ENCODE measurements around the gene C4orf54.

DNA sequence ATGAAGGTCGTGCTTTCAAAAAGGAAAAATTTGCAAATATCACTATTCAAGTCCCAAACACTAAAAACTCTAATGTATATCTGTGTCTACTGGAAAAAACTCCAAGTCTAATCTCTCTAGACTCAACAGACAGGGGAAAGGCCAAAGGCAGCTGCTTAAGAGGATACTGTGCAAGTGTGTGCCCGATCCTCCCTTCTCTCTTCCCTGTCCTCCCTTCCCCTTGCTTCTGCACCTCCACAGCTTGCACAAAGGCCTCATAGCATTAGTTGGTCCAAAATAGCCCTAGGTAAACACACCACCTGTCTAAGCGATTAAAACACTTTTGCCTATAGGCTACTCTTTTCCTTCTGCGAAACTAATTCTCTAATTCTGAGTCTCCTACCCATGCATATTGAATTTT, 10.6 kb downstream of the C4orf54 start:
- no peak for TF ChIP-seq GATA2 (IDR thresholded peaks at IDR 0.05; ENCODE audit: low read depth, low read length)
- TF ChIP-seq GATA3 (IDR thresholded peaks at IDR 0.05; ENCODE audit: low read depth, low read length): no peak

All from SH-SY5Y (cell line).